GM12891 (cell line): Measurements from ENCODE around the gene FAM110C.

Experiments used
- PAX5 ChIP-seq: IDR thresholded peaks from 2 replicates; pipeline ENCODE4 v1.6.1; 2011; ENCODE audit warnings: low read length, moderate library complexity, mild to moderate bottlenecking; ENCODE audit not compliant: insufficient read depth, severe bottlenecking
- POLR2A ChIP-seq: IDR thresholded peaks from 2 replicates; pipeline ENCODE4 v1.6.1; 2011; ENCODE audit warnings: low read depth, low read length, control low read depth
- POLR2AphosphoS5 ChIP-seq: IDR thresholded peaks from 2 replicates; pipeline ENCODE4 v1.6.1; 2011; ENCODE audit warnings: low read depth, low read length, control low read depth
- POU2F2 ChIP-seq: IDR thresholded peaks from 2 replicates; pipeline ENCODE4 v1.6.1; 2011; ENCODE audit warnings: low read depth, mild to moderate bottlenecking, control low read depth, low read length, moderate library complexity
- SPI1 ChIP-seq: IDR thresholded peaks from 2 replicates; pipeline ENCODE4 v1.6.1; 2011; ENCODE audit warnings: low read depth, low read length, control low read depth
- TAF1 ChIP-seq: IDR thresholded peaks from 2 replicates; pipeline ENCODE4 v1.6.1; 2011; ENCODE audit warnings: low read depth, low read length, control low read depth

DNA sequence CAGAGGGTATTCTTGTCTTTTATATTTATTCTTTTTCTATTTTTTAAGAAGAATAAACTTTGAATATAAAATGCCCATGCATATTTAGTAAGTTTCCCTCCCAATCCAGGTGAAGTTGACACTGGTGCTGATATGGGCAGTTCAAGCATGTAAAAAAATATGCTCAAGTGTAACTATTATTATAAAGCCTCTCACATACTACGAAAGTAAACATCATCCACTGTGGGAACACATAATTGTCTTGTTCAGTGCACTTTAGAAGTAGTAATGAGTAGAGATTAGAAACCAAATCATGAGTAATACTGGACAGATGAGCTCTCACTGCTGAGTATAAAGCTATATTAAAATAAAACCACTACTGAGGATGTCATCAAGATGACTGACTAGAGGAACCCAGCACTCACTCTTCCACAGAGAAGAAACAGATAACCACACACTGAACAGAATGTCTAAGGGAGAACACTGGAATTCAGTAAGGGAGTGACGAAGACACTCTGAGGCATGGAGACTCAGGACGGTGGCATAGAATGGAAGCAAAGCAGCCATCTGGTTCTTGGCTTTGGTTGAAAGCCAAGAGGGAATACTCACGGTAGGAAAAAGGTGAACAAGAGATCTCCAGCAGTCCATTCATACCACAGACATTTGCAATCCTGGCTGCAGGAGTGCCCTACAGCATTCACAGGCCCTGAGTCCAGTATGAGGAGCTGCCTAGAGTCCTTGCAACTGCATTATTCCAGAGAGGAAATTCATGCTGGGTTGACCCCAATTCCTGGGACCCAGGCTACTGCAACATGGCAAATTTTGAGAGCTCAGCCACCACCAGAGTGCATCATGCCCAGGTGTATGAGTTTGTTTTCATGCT, 9.5 kb upstream of the FAM110C start:
- TF ChIP-seq POLR2A, result no peak
- no peak for TF ChIP-seq POLR2AphosphoS5
- no peak for TF ChIP-seq TAF1
- TF ChIP-seq PAX5, result no peak
- no peak for TF ChIP-seq SPI1
- no peak for TF ChIP-seq POU2F2
